ENCODE results near the gene CAPN2.

Gene CAPN2

GRCh38 chr1:223702735-223703667 is 9.3 kb upstream of the CAPN2 start:
- DNase-seq: peak; percentile 61

GRCh38 chr1:223703668-223704013 is 8.7 kb upstream of the CAPN2 start:
- no peak for DNase-seq

- peak; percentile 50 for DNase-seq
These were observed 7.1 kb upstream of the CAPN2 start for GRCh38 chr1:223704921-223705878.

GRCh38 chr1:223706077-223706973 is 6.0 kb upstream of the CAPN2 start:
- peak; percentile 45 for DNase-seq

GRCh38 chr1:223707256-223708000 is 4.9 kb upstream of the CAPN2 start:
- peak; percentile 53 for DNase-seq

GRCh38 chr1:223708001-223708359 is 4.4 kb upstream of the CAPN2 start:
- no peak for DNase-seq

- peak; percentile 35 for DNase-seq
These were observed 3.6 kb upstream of the CAPN2 start for GRCh38 chr1:223708651-223709268.

GRCh38 chr1:223709598-223709997 is 2.7 kb upstream of the CAPN2 start:
- no peak for DNase-seq

GRCh38 chr1:223710179-223711133 is 1.9 kb upstream of the CAPN2 start:
- no peak for DNase-seq

GRCh38 chr1:223711173-223711572 is 1.2 kb upstream of the CAPN2 start:
- DNase-seq: no peak

GRCh38 chr1:223711747-223712193 is 569 bp upstream of the CAPN2 start:
- no peak for DNase-seq

- DNase-seq: peak; percentile 79
These were observed 623 bp downstream of the CAPN2 start for GRCh38 chr1:223712850-223713474.

- DNase-seq: no peak
These were observed 1.4 kb downstream of the CAPN2 start for GRCh38 chr1:223713546-223714420.

- no peak for DNase-seq
These were observed 2.0 kb downstream of the CAPN2 start for GRCh38 chr1:223714421-223714724.

- DNase-seq: no peak
These were observed 2.7 kb downstream of the CAPN2 start for GRCh38 chr1:223714849-223715603.

- DNase-seq: no peak
These were observed 3.3 kb downstream of the CAPN2 start for GRCh38 chr1:223715604-223716172.

- peak; percentile 76 for DNase-seq
These were observed 4.0 kb downstream of the CAPN2 start for GRCh38 chr1:223716302-223716862.

Measured in activated CD8-positive, alpha-beta memory T cell treated with anti-CD3 and anti-CD28 coated beads for 24 hours (primary cell).